Measurements from ENCODE around the gene RAD54L. TPM values are rescaled to one million over a fixed set of nuclear protein-coding genes. Genes with fewer than 3 reads are reported as not detected.

The RAD54L gene
- total RNA-seq, 1 experiment from 2014 or later = 25.2 TPM

DNA sequence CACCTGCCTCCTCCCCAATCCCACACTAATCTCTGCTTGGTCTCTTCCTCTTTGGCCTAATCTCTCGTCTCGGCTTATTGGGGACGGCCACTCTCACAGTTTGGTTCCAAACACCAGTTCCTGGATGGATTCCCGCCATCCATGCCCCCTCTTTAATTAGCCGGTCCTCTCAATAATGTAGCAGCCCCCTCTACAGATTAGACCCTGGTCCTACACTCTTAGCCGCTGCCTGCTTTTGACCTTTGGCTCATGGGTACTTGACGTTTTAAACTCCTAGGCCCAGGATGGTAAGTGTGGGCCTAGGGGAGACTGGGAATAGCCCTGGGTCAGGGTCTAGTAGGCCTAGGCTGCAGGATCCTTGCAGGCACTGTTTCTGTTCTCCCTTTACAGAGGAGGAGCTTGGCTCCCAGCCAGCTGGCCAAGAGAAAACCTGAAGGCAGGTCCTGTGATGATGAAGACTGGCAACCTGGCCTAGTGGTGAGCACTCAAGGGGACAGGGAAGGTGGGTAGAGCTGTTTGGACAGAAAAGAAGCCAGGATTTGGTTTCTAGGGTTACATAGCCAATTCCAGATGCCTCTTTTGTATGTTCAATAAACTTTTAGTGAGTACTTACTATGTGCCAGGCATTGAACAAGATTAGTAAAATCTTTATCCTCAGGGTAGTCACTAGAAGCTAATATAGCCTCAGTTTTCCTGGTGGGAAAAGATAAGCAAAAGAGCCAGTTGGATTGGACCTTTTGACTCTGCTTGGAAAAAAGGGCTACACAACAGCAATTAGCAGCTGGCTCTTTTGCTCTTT, 758 bp downstream of the RAD54L start:
- BruUV-seq (replicated peaks) = TSS peak; percentile 64

DNA sequence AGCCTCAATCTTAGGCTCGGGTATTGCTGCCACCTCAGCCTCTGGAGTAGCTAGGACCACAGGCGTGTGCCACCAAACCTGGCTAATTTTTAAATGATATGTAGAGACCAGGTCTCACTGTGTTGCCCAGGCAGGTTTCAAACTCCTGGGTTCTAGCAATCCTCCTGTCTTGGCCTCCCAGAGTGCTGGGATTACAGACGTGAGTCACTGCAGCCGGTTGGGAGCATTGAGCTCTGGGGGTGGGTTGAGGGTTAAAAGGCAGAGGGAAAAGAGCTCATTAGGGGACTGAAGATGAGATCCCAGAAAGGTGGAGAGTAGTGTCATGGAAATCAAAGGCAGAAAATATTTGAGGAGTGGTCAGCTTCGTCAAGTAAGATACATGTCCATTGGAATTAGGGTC, 7.1 kb downstream of the RAD54L start:
- Mint-ChIP-seq H3K9me3 (ENCODE audit: low read depth, unreplicated experiment) (no peaks in the 10 kb centered on the region), H3K27me3 (ENCODE audit: unreplicated experiment) (no peaks in the 10 kb centered on the region), H3K4me1 (ENCODE audit: low read depth, unreplicated experiment) (no peaks in the 10 kb centered on the region), H3K36me3 (ENCODE audit: insufficient read depth, unreplicated experiment) (peaks cover 22% of the 10 kb centered on the region), H3K27ac (ENCODE audit: unreplicated experiment) (no peak overlapping the region), H3K4me3 (ENCODE audit: low read depth, unreplicated experiment) (no peak overlapping the region)
- CTCF ChIA-PET = interaction anchor here (0.7 kb wide), 1 partner anchor 93 kb away, joined by 8 read pairs; no protein-coding TSS in a partner anchor
- TF ChIP-seq, protein P1, sequence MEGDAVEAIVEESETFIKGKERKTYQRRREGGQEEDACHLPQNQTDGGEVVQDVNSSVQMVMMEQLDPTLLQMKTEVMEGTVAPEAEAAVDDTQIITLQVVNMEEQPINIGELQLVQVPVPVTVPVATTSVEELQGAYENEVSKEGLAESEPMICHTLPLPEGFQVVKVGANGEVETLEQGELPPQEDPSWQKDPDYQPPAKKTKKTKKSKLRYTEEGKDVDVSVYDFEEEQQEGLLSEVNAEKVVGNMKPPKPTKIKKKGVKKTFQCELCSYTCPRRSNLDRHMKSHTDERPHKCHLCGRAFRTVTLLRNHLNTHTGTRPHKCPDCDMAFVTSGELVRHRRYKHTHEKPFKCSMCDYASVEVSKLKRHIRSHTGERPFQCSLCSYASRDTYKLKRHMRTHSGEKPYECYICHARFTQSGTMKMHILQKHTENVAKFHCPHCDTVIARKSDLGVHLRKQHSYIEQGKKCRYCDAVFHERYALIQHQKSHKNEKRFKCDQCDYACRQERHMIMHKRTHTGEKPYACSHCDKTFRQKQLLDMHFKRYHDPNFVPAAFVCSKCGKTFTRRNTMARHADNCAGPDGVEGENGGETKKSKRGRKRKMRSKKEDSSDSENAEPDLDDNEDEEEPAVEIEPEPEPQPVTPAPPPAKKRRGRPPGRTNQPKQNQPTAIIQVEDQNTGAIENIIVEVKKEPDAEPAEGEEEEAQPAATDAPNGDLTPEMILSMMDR (IDR thresholded peaks at IDR 0.05; ENCODE audit: unreplicated experiment) = no peak
- no TSS peak for BruUV-seq (replicated peaks)
- intact Hi-C loops (cut with micrococcal nuclease; ENCODE audit: unreplicated experiment) = no loop called here
- DNase-seq = no peak

More for the DNA sequence above, 758 bp downstream of the RAD54L start:
- no peaks in the 10 kb centered on the region for H3K27me3 Mint-ChIP-seq (ENCODE audit: unreplicated experiment)
- peak overlapping the region; percentile 81 for H3K27ac Mint-ChIP-seq (ENCODE audit: unreplicated experiment)
- DNase-seq = peak; percentile 73
- H3K9me3 Mint-ChIP-seq (ENCODE audit: low read depth, unreplicated experiment) = no peaks in the 10 kb centered on the region
- peaks cover 33% of the 10 kb centered on the region for H3K36me3 Mint-ChIP-seq (ENCODE audit: insufficient read depth, unreplicated experiment)
- H3K4me3 Mint-ChIP-seq (ENCODE audit: low read depth, unreplicated experiment) = peak overlapping the region; percentile 94
- TF ChIP-seq, protein P1 (IDR thresholded peaks at IDR 0.05; ENCODE audit: unreplicated experiment) = peak; percentile 23
- CTCF ChIA-PET = interaction anchor here (0.6 to 0.7 kb wide), 2 partner anchors 307 to 366 kb away, joined by 3 to 4 read pairs; no protein-coding TSS in a partner anchor
- H3K4me1 Mint-ChIP-seq (ENCODE audit: low read depth, unreplicated experiment) = peaks cover 15% of the 10 kb centered on the region
- intact Hi-C loops (cut with micrococcal nuclease; ENCODE audit: unreplicated experiment) = no loop called here

DNA sequence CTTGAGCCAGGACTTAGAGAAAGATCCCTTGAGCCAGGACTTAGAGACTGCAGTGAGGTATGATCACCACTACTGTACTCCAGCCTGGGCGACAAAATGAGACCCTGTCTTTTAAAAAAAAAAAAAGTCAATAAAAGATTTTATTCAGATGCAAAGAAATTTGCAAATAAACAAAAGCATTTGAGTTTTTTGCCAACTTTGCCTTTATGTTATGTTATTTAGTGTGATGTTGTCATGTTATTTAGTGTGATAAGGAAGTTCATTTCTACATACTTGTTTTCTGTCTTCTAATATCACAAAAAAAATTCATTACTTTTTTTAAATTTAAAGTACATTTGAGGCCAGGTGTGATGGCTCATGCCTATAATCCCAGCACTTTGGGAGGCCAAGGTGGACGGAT, 9.0 kb downstream of the RAD54L start:
- CTCF ChIA-PET = no interaction called here
- Mint-ChIP-seq H3K4me1 (ENCODE audit: low read depth, unreplicated experiment) (no peaks in the 10 kb centered on the region), H3K27ac (ENCODE audit: unreplicated experiment) (no peak overlapping the region), H3K27me3 (ENCODE audit: unreplicated experiment) (no peaks in the 10 kb centered on the region), H3K36me3 (ENCODE audit: insufficient read depth, unreplicated experiment) (peaks cover 38% of the 10 kb centered on the region), H3K4me3 (ENCODE audit: low read depth, unreplicated experiment) (no peak overlapping the region), H3K9me3 (ENCODE audit: low read depth, unreplicated experiment) (no peaks in the 10 kb centered on the region)
- intact Hi-C loops (cut with micrococcal nuclease; ENCODE audit: unreplicated experiment) = no loop called here
- no TSS peak for BruUV-seq (replicated peaks)
- no peak for DNase-seq
- TF ChIP-seq, protein P1 (IDR thresholded peaks at IDR 0.05; ENCODE audit: unreplicated experiment) = no peak

DNA sequence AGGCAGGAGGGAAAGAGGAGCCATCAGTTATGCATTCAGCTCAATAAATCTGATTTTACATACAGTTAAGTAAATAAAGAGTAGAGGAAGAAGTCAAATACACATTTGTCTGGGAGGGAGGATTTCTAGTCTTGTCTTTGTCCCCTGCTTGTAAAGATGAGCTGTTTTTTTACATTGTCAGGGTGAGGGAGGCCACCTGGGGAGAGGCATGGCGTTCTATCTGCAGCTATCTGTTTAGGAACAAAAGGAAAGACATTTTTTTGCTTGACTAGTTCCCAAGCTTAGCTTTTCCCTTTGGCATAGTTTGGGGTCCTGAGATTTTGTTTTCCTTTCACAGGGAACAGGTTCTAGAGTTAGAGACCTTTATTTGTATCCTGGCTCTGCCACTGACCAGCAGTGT, 14.9 kb downstream of the RAD54L start:
- TF ChIP-seq, protein P1 (IDR thresholded peaks at IDR 0.05; ENCODE audit: unreplicated experiment) = no peak
- Mint-ChIP-seq H3K36me3 (ENCODE audit: insufficient read depth, unreplicated experiment) (peaks cover 26% of the 10 kb centered on the region), H3K27ac (ENCODE audit: unreplicated experiment) (no peak overlapping the region), H3K4me3 (ENCODE audit: low read depth, unreplicated experiment) (no peak overlapping the region), H3K4me1 (ENCODE audit: low read depth, unreplicated experiment) (no peaks in the 10 kb centered on the region), H3K9me3 (ENCODE audit: low read depth, unreplicated experiment) (no peaks in the 10 kb centered on the region), H3K27me3 (ENCODE audit: unreplicated experiment) (no peaks in the 10 kb centered on the region)
- no peak for DNase-seq
- intact Hi-C loops (cut with micrococcal nuclease; ENCODE audit: unreplicated experiment) = no loop called here
- CTCF ChIA-PET = no interaction called here
- BruUV-seq (replicated peaks) = no TSS peak

Measured in Calu3 (cell line).